ENCODE results near the gene DPYSL3. TPM values are rescaled to one million over a fixed set of nuclear protein-coding genes. Genes with fewer than 3 reads are reported as not detected.

DPYSL3 gene
- total RNA-seq, 1 donor from 2014 or later: 84.1 TPM

DNA sequence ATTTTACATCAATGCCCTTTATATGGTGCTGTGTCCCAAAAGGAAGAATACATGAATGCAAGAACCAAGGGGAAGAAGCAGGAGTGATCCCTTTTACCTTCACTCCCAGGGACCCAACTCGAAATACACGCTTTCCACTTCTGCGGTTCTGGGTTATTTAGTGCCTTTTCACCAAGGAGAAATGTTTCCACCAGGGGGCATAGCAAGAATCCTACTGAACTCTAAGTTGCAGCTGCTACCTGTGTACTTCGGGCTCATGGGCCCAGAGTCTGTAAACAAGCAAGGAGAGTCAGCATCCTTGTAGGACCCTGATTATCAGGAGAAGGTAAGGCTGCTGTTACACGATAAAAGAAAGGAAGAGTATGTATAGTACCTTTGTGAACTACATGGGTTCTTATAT, 45.7 kb downstream of the DPYSL3 start:
- H3K27me3 Mint-ChIP-seq (ENCODE audit: unreplicated experiment): no peaks in the 10 kb centered on the region
- H3K36me3 Mint-ChIP-seq (ENCODE audit: unreplicated experiment): no peaks in the 10 kb centered on the region
- TF ChIP-seq, protein P1, sequence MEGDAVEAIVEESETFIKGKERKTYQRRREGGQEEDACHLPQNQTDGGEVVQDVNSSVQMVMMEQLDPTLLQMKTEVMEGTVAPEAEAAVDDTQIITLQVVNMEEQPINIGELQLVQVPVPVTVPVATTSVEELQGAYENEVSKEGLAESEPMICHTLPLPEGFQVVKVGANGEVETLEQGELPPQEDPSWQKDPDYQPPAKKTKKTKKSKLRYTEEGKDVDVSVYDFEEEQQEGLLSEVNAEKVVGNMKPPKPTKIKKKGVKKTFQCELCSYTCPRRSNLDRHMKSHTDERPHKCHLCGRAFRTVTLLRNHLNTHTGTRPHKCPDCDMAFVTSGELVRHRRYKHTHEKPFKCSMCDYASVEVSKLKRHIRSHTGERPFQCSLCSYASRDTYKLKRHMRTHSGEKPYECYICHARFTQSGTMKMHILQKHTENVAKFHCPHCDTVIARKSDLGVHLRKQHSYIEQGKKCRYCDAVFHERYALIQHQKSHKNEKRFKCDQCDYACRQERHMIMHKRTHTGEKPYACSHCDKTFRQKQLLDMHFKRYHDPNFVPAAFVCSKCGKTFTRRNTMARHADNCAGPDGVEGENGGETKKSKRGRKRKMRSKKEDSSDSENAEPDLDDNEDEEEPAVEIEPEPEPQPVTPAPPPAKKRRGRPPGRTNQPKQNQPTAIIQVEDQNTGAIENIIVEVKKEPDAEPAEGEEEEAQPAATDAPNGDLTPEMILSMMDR (IDR thresholded peaks at IDR 0.05): peak; percentile 58
- DNase-seq (ENCODE audit: extremely low spot score, unreplicated experiment): no peak
- peak overlapping the region; percentile 5 for H3K27ac Mint-ChIP-seq (ENCODE audit: unreplicated experiment)
- no peak overlapping the region for H3K4me3 Mint-ChIP-seq (ENCODE audit: unreplicated experiment)
- peaks cover 6% of the 10 kb centered on the region for H3K9me3 Mint-ChIP-seq (ENCODE audit: unreplicated experiment)
- H3K4me1 Mint-ChIP-seq (ENCODE audit: unreplicated experiment): no peaks in the 10 kb centered on the region

DNA sequence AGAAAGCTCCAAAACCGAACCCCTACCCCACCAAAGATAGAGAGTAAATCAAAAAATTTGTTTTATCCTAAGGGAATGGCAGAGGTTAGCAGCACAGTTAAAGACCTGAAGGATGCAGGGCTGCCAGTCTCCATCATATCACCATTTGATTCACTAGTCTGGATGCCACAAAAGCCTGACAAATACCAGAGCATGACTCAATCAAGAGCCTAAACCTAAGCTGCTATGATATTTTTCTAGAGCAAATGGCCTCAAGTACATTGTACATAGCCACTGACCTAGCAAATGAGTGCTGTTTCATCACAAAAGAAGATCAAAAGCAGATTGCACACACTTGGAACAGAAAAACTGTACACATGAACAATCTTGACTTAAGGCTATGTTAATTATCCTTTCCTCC, 48.0 kb downstream of the DPYSL3 start:
- peaks cover 6% of the 10 kb centered on the region for H3K9me3 Mint-ChIP-seq (ENCODE audit: unreplicated experiment)
- H3K36me3 Mint-ChIP-seq (ENCODE audit: unreplicated experiment): no peaks in the 10 kb centered on the region
- TF ChIP-seq, protein P1 (IDR thresholded peaks at IDR 0.05): no peak
- H3K4me3 Mint-ChIP-seq (ENCODE audit: unreplicated experiment): no peak overlapping the region
- DNase-seq (ENCODE audit: extremely low spot score, unreplicated experiment): no peak
- H3K4me1 Mint-ChIP-seq (ENCODE audit: unreplicated experiment): no peaks in the 10 kb centered on the region
- H3K27ac Mint-ChIP-seq (ENCODE audit: unreplicated experiment): no peak overlapping the region
- H3K27me3 Mint-ChIP-seq (ENCODE audit: unreplicated experiment): no peaks in the 10 kb centered on the region

DNA sequence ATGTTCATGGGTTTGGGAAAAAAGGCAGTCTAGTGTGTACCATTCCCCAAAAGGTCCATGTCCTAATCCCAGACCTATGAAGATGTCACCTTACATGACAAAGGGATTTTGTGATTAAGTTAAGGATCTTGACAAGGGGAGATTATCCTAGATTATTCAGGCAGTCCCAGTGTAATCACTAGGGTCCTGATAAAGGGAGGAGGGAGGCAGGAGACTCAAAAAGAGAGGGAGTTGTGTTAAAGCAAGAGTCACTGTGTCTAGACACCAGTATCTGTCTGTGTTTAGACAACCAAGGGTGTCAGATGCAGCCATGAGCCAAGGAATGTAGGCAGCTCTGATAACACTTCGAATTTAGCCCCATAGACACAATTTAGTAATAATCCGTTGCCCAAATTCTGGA, 49.5 kb downstream of the DPYSL3 start:
- TF ChIP-seq, protein P1 (IDR thresholded peaks at IDR 0.05): no peak
- H3K36me3 Mint-ChIP-seq (ENCODE audit: unreplicated experiment): no peaks in the 10 kb centered on the region
- H3K4me1 Mint-ChIP-seq (ENCODE audit: unreplicated experiment): peaks cover 10% of the 10 kb centered on the region
- H3K27ac Mint-ChIP-seq (ENCODE audit: unreplicated experiment): no peak overlapping the region
- no peaks in the 10 kb centered on the region for H3K27me3 Mint-ChIP-seq (ENCODE audit: unreplicated experiment)
- H3K4me3 Mint-ChIP-seq (ENCODE audit: unreplicated experiment): no peak overlapping the region
- DNase-seq (ENCODE audit: extremely low spot score, unreplicated experiment): no peak
- H3K9me3 Mint-ChIP-seq (ENCODE audit: unreplicated experiment): peaks cover 6% of the 10 kb centered on the region

GRCh38 chr5:147458581-147458980, 51.3 kb downstream of the DPYSL3 start:
- no peak for DNase-seq (ENCODE audit: extremely low spot score, unreplicated experiment)
- Mint-ChIP-seq H3K36me3 (ENCODE audit: unreplicated experiment) (no peaks in the 10 kb centered on the region), H3K4me3 (ENCODE audit: unreplicated experiment) (no peak overlapping the region), H3K27me3 (ENCODE audit: unreplicated experiment) (no peaks in the 10 kb centered on the region), H3K4me1 (ENCODE audit: unreplicated experiment) (peaks cover 24% of the 10 kb centered on the region), H3K9me3 (ENCODE audit: unreplicated experiment) (peaks cover 6% of the 10 kb centered on the region), H3K27ac (ENCODE audit: unreplicated experiment) (no peak overlapping the region)
- TF ChIP-seq, protein P1 (IDR thresholded peaks at IDR 0.05): no peak

DNA sequence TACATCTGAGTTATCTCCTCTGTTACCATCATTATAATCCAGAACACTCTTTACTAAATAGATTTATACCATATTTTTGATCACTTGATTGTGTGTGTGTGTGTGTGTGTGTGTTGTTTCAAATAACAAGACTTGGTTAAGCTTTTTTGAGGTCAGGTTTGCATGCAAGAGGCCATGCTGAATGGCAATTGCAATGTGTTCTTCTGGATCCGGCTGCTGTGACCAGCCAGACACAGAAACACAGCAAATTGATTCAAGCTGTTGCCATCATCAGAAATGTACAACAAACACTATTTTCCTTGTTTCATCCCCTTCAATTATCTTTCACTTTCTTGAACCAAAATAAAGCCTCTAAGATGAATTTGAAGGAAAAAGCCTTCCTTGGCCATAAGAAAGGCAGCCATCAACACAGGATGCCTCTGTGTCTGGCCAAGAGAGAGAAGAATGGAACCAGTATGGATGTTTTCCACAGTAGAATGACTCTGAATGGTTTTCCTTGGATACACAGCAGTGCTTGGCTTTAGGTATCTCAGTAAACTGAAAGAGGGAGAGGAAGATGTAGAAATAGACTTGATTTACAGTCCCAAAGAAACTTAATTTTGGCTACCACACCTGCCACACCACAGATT, 53.9 kb downstream of the DPYSL3 start:
- TF ChIP-seq, protein P1 (IDR thresholded peaks at IDR 0.05): no peak
- DNase-seq (ENCODE audit: extremely low spot score, unreplicated experiment): no peak
- H3K9me3 Mint-ChIP-seq (ENCODE audit: unreplicated experiment): peaks cover 6% of the 10 kb centered on the region
- H3K4me1 Mint-ChIP-seq (ENCODE audit: unreplicated experiment): peaks cover 43% of the 10 kb centered on the region
- H3K27ac Mint-ChIP-seq (ENCODE audit: unreplicated experiment): peak overlapping the region; percentile 97
- H3K4me3 Mint-ChIP-seq (ENCODE audit: unreplicated experiment): peak overlapping the region; percentile 11
- no peaks in the 10 kb centered on the region for H3K27me3 Mint-ChIP-seq (ENCODE audit: unreplicated experiment)
- H3K36me3 Mint-ChIP-seq (ENCODE audit: unreplicated experiment): no peaks in the 10 kb centered on the region

Data from osteocyte (in vitro differentiated cells).